ENCODE results near the gene KIAA1328.

Gene KIAA1328

GRCh38 chr18:37230768-37231167 lies 401.8 kb downstream of the KIAA1328 start:
- no peak for DNase-seq

GRCh38 chr18:37231251-37231650 lies 402.3 kb downstream of the KIAA1328 start:
- DNase-seq = no peak

GRCh38 chr18:37235583-37235982 lies 406.7 kb downstream of the KIAA1328 start:
- no peak for DNase-seq

DNA sequence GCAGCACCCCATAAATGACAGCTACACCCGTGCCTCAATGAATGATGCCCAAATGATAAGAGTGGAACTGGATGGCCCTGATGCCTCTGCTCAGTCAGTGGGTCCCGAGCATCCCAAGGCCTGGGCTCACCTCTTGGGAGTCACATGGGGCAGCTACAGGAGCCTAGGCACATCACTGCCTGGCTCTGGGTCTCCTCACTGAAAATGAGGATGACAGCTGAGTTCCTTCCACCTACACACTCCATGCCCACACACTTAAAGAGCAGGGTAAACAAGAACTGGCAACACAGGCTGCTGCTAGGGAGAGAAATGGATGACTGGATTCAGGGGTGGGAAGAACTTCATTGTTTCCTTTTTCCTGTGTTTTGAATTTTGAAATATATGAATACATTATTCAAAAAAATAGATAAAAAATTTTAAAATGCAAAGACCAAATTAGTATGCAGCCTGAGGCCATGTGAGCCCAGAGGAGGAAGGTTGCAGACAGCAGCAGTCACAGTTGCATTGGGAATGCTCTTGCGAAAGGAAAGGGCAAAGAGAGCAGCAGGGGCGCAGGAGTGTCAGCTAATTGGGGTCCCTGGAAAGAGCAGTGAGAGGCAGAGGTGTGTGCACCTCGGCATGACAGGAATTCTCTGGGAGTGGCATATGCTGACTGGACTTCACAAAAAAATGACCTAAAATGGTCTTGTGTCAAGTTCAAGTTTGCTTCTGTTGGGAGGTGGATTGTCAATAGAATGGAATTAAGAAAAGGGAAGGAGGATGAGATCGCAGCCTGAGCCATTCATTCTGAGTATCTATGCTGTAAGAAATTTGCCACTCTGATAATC lies 409.6 kb downstream of the KIAA1328 start:
- DNase-seq = no peak

- no peak for DNase-seq
These were observed 413.2 kb downstream of the KIAA1328 start for GRCh38 chr18:37242091-37242490.

GRCh38 chr18:37242826-37243560 lies 414.1 kb downstream of the KIAA1328 start:
- no peak for DNase-seq

- DNase-seq = no peak
These were observed 414.8 kb downstream of the KIAA1328 start for GRCh38 chr18:37243741-37244140.

GRCh38 chr18:37244618-37245017 lies 415.7 kb downstream of the KIAA1328 start:
- no peak for DNase-seq

GRCh38 chr18:37246779-37247340 lies 417.9 kb downstream of the KIAA1328 start:
- no peak for DNase-seq

- DNase-seq = no peak
These were observed 418.7 kb downstream of the KIAA1328 start for GRCh38 chr18:37247497-37248161.

- DNase-seq = no peak
These were observed 419.4 kb downstream of the KIAA1328 start for GRCh38 chr18:37248281-37248680.

DNA sequence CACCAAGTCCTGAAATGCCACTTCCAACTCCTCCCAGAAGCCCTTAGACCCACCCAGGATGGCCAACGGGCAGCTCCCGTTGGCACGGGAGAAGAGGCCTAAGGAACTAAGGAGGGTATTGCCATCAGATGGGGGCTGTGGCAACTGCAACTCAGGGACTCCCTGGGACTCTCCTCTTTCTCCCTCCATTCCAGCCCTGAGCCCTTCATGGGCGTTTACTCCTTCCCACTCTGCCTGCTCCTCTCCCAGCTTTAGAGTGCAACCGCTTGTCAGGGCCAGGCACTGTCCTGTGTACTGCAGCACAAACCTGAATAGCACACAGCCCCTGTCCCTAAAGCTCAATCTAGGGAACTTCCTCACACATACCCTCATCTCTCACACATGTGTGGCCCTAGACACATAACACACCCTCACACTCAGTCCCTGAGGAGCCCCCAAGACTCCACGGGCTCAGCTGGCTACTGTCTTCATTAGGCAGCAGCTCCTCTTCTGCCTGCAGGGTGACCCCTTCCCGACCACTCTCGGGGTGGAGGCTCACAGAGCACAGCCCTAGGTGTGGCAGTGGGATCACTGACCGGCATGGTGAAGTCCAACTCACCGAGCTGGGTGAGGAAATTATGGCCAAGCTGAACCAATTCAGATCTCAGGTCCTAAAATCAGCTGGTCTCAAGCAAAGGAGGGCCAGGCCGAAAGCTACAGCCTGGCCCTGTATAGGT lies 420.4 kb downstream of the KIAA1328 start:
- DNase-seq = no peak

GRCh38 chr18:37249895-37250618 lies 421.1 kb downstream of the KIAA1328 start:
- no peak for DNase-seq

- no peak for DNase-seq
These were observed 422.8 kb downstream of the KIAA1328 start for GRCh38 chr18:37251679-37252078.

GRCh38 chr18:37252342-37252741 lies 423.4 kb downstream of the KIAA1328 start:
- no peak for DNase-seq

GRCh38 chr18:37252854-37253393 lies 424.0 kb downstream of the KIAA1328 start:
- DNase-seq = no peak

DNA sequence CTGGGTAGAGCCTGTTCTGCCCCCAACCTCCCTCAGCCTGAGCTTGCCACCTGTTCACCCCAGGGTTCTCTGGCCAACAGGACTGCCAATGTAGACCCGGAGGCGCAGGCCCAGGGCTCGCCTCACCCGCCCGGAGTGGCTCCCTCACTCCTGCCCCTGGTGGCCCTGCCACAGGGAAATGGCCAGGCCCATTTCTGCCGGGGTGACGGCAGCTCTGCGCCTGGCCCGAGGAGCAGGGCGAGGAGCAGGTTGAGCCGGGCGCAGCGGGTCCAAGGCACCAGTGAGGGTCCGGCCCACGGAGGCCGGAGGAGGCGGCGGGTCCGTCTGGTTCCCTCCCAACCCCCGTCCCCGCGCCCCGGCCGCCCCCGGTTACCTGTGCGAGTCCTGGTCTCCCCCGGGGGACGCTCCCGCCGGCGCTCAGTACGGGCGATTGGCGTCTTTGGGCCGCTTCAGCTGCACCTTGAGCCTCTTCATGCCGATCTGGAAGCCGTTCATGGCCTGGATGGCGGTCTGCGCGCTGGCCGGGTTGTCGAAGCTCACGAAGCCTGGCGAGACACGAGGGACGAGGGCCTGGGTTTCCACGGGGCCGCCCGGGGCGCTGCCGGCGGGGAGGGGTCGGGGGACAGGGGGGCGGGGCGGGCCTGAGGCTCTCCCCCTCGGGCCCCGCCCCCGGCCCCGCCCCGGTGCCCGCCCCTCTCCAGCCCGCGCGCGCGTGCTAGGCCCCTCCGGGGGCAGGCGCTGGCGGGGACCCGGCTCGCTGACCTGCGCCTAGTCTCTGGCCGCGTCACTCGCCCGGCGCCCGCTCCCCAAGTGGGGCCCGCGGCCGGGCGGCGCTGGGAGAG lies 424.7 kb downstream of the KIAA1328 start:
- no peak for DNase-seq

DNA sequence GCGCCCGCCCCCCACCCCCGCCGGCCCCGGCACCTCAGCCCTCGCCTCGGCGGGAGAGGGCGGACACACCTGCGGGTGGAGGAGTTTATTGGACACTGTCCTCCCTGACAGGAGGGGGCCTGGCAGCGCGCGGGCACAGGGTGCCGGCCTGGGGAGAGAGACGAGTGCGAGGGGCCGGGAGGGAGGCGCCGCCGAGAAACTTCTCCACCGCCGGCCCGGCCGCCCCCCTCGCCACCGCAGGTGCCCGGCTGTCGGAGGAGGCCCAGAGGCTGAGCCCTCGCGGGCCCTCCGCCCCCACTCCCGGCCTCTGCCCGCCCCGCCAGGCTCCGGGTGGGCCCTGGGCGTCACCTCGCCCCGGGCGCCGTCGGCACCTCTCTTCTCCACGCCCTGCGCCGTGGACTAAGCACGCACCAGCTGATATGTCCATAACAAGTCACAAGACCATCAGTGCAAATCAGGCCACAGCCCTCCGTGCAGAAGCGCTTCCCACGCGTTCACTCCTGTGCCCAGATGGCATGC lies 425.4 kb downstream of the KIAA1328 start:
- no peak for DNase-seq

DNA sequence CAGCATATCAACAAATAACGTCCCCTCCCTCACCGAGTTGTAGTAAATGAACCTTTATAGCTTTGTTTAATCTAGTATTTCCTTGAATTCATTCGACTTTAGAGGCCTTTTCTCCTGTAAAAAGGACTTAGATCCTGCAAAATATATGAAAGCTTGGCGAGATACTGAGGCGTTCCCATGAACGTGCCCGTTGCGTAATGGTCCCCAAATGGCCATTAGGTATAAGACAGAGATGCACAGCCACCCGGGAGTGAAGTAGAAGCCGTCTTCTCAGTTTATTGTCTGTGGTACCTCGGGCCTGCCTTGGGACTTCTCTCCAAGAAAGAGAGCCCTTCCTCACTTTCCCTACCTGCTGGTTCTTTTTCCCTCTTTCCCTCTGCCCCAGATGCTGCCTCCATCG lies 426.0 kb downstream of the KIAA1328 start:
- no peak for DNase-seq

GRCh38 chr18:37258131-37258530 lies 429.2 kb downstream of the KIAA1328 start:
- no peak for DNase-seq
